Naive thymus-derived CD4-positive, alpha-beta T cell (primary cell): ENCODE results near the gene ARHGAP8. TPM values are rescaled to one million over a fixed set of nuclear protein-coding genes. Genes with fewer than 3 reads are reported as not detected.
"Not testable (repeated sequence)": the region's sequence is repeated elsewhere in the genome, so short reads cannot be mapped to it uniquely, and the experiment has no call there.

Experiments
- ATAC-seq: fragments of 150-1000 bp; cut with Tn5 transposase; 2 replicates; pipeline ENCODE4 v1.10.0; 2021; ENCODE audit warnings: mild to moderate bottlenecking, moderate library complexity
- CTCF ChIA-PET: fragments of 350-600 bp; sonication (Branson Sonifier 250); formaldehyde crosslinking; loops from one replicate; lab custom pipeline; 2021; ENCODE audit warnings: antibody characterized with exemption; lab: Charles Lee
- POLR2A ChIA-PET: fragments of 350-600 bp; sonication (Branson Sonifier 250); formaldehyde crosslinking; loops from one replicate; lab custom pipeline; 2021; ENCODE audit warnings: antibody characterized with exemption, inconsistent platforms; lab: Charles Lee
- DNase-seq, 9 donors: peaks; one replicate each; pipeline versions ENCODE4 v3.0.0 to v3.0.0-alpha.2; 2020 to 2022; ENCODE audit warnings: mixed read lengths in 1 of 9
- H3K27ac ChIP-seq: one replicate; pipeline ENCODE4 v1.7.0; 2013; ENCODE audit warnings: mild to moderate bottlenecking, low read depth, low read length, moderate library complexity
- H3K27me3 ChIP-seq, 2 donors: one replicate each; pipeline ENCODE4 v1.7.0; 2013; ENCODE audit warnings: low read length in 2 of 2, mild to moderate bottlenecking in 2 of 2, moderate library complexity in 2 of 2; ENCODE audit not compliant: control insufficient read depth in 2 of 2, insufficient read depth in 2 of 2
- H3K36me3 ChIP-seq, 3 experiments: 1 replicate in 2 of 3; 2 replicates in 1 of 3; pipeline ENCODE4 v1.7.0; 2013; ENCODE audit warnings: low read length in 3 of 3, mild to moderate bottlenecking in 3 of 3, moderate library complexity in 1 of 3; ENCODE audit not compliant: insufficient read depth in 3 of 3, control insufficient read depth in 2 of 3
- H3K4me1 ChIP-seq, 2 donors: one replicate each; pipeline ENCODE4 v1.7.0; 2013; ENCODE audit warnings: low read length in 2 of 2, mild to moderate bottlenecking in 2 of 2, moderate library complexity in 1 of 2; ENCODE audit not compliant: control insufficient read depth in 2 of 2, insufficient read depth in 2 of 2
- H3K4me3 ChIP-seq: 2 replicates; pipeline ENCODE4 v1.7.0; 2013; ENCODE audit warnings: mild to moderate bottlenecking, low read length
- H3K9me3 ChIP-seq, 3 experiments: 1 replicate in 2 of 3; 2 replicates in 1 of 3; pipeline ENCODE4 v1.7.0; 2013; ENCODE audit warnings: low read length in 3 of 3; ENCODE audit not compliant: control insufficient read depth in 2 of 3
- H3K27ac Mint-ChIP-seq, 9 donors: one replicate each; pipeline ENCODE4 v1.8.0; 2020 to 2022; ENCODE audit warnings: mixed read lengths in 9 of 9, mild to moderate bottlenecking in 8 of 9, moderate library complexity in 5 of 9, inconsistent platforms in 2 of 9
- H3K27me3 Mint-ChIP-seq, 5 donors: one replicate each; pipeline ENCODE4 v1.8.0; 2021 to 2022; ENCODE audit warnings: mixed read lengths in 5 of 5, mild to moderate bottlenecking in 1 of 5
- H3K36me3 Mint-ChIP-seq, 5 donors: one replicate each; pipeline ENCODE4 v1.8.0; 2020 to 2022; ENCODE audit warnings: mixed read lengths in 5 of 5, mild to moderate bottlenecking in 3 of 5, inconsistent platforms in 1 of 5
- H3K4me1 Mint-ChIP-seq, 7 donors: one replicate each; pipeline ENCODE4 v1.8.0; 2020 to 2022; ENCODE audit warnings: mixed read lengths in 7 of 7, mild to moderate bottlenecking in 3 of 7, inconsistent platforms in 1 of 7
- H3K4me3 Mint-ChIP-seq, 10 donors: one replicate each; pipeline ENCODE4 v1.8.0; 2020 to 2022; ENCODE audit warnings: mild to moderate bottlenecking in 10 of 10, mixed read lengths in 10 of 10, moderate library complexity in 6 of 10, inconsistent platforms in 2 of 10
- H3K9me3 Mint-ChIP-seq, 11 donors: one replicate each; pipeline ENCODE4 v1.8.0; 2020 to 2022; ENCODE audit warnings: mixed read lengths in 11 of 11, mild to moderate bottlenecking in 4 of 11, inconsistent platforms in 1 of 11, moderate library complexity in 1 of 11
- intact Hi-C, 2 donors: fragments of 100-400 bp; cut with micrococcal nuclease; formaldehyde crosslinking; loops; one replicate each; pipeline ENCODE4 v1.15.1; 2023
- polyA plus RNA-seq, 2 donors: library from polyadenylated mRNA; unstranded; fragments of 300-500 nt; fragmentation: Illumina TruSeq; gene quantifications; one replicate each; pipeline ENCODE4 v1.2.3, GENCODE V29; 2021
- total RNA-seq, 6 experiments: library from RNA in 5 of 6; stranded (reverse) in 5 of 6; gene quantifications; 1 replicate in 5 of 6; 2 replicates in 1 of 6; pipeline ENCODE4 v1.2.3 and lab custom pipeline; 2021 to 2026

ARHGAP8 gene
- total and polyA plus RNA-seq, 7 experiments from 2014 or later = 0.82 to 2.3 (median 1.5) TPM; not detected in 4

- no peak for ATAC-seq
- H3K9me3 ChIP-seq = no peaks in the 10 kb centered on the region
- CTCF ChIA-PET = interaction anchor here (0.5 to 1.3 kb wide), 2 partner anchors 38 to 56 kb away, joined by 6 to 7 read pairs; no protein-coding TSS in a partner anchor
- H3K36me3 Mint-ChIP-seq = peaks cover 0 to under 1% (median 0%) of the 10 kb centered on the region in 5 donors
- H3K4me3 ChIP-seq = no peak overlapping the region
- no peak overlapping the region for H3K27ac ChIP-seq
- H3K36me3 ChIP-seq = peaks cover 0 to under 1% (median 0%) of the 10 kb centered on the region in 3 experiments
- intact Hi-C loops = no loop called here
- H3K4me1 ChIP-seq = no peaks in the 10 kb centered on the region
- peaks cover 0 to 6% (median 0%) of the 10 kb centered on the region in 7 donors for H3K4me1 Mint-ChIP-seq
- DNase-seq = no peak
- H3K27me3 Mint-ChIP-seq = no peaks in the 10 kb centered on the region
- POLR2A ChIA-PET = no interaction called here
- peaks cover 0 to 4% (median 0%) of the 10 kb centered on the region in 11 donors for H3K9me3 Mint-ChIP-seq
- no peak overlapping the region for H3K27ac Mint-ChIP-seq
- no peak overlapping the region for H3K4me3 Mint-ChIP-seq
- no peaks in the 10 kb centered on the region for H3K27me3 ChIP-seq
Measured at GRCh38 chr22:44737406-44738346, 14.7 kb upstream of the ARHGAP8 start.

GRCh38 chr22:44738347-44738715 is 14.0 kb upstream of the ARHGAP8 start:
- CTCF ChIA-PET = interaction anchor here (0.5 kb wide), 1 partner anchor 306 kb away, joined by 5 read pairs; no protein-coding TSS in a partner anchor
- no peak for ATAC-seq
- Mint-ChIP-seq H3K9me3 (peaks cover 0 to 4% (median 0%) of the 10 kb centered on the region in 11 donors), H3K27ac (no peak overlapping the region), H3K4me1 (peaks cover 0 to 6% (median 0%) of the 10 kb centered on the region in 7 donors), H3K4me3 (no peak overlapping the region), H3K27me3 (no peaks in the 10 kb centered on the region), H3K36me3 (no peaks in the 10 kb centered on the region)
- DNase-seq = no peak
- Histone ChIP-seq H3K4me3 (no peak overlapping the region), H3K27me3 (no peaks in the 10 kb centered on the region), H3K27ac (no peak overlapping the region), H3K36me3 (no peaks in the 10 kb centered on the region), H3K9me3 (no peaks in the 10 kb centered on the region), H3K4me1 (no peaks in the 10 kb centered on the region)
- intact Hi-C loops = no loop called here
- POLR2A ChIA-PET = no interaction called here

- H3K4me3 ChIP-seq = no peak overlapping the region
- no peaks in the 10 kb centered on the region for H3K36me3 ChIP-seq
- Mint-ChIP-seq H3K4me3 (no peak overlapping the region), H3K36me3 (no peaks in the 10 kb centered on the region), H3K27me3 (no peaks in the 10 kb centered on the region), H3K9me3 (peaks cover 0 to 4% (median 0%) of the 10 kb centered on the region in 11 donors), H3K27ac (no peak overlapping the region), H3K4me1 (peaks cover 0 to 6% (median 0%) of the 10 kb centered on the region in 7 donors)
- no peak overlapping the region for H3K27ac ChIP-seq
- ATAC-seq (no peak), DNase-seq (no peak)
- intact Hi-C loops = no loop called here
- POLR2A ChIA-PET = no interaction called here
- H3K4me1 ChIP-seq = no peaks in the 10 kb centered on the region
- no peaks in the 10 kb centered on the region for H3K27me3 ChIP-seq
- H3K9me3 ChIP-seq = no peaks in the 10 kb centered on the region
- CTCF ChIA-PET = interaction anchor here (0.5 kb wide), 1 partner anchor 306 kb away, joined by 5 read pairs; no protein-coding TSS in a partner anchor
Measured at GRCh38 chr22:44739024-44739423, 13.4 kb upstream of the ARHGAP8 start.

- H3K4me3 ChIP-seq, H3K36me3 ChIP-seq, intact Hi-C loops, H3K9me3 Mint-ChIP-seq, H3K27ac ChIP-seq, H3K4me1 Mint-ChIP-seq, H3K4me3 Mint-ChIP-seq, ATAC-seq, DNase-seq, POLR2A ChIA-PET, H3K9me3 ChIP-seq, H3K27ac Mint-ChIP-seq, H3K36me3 Mint-ChIP-seq, H3K4me1 ChIP-seq, H3K27me3 Mint-ChIP-seq, H3K27me3 ChIP-seq: not testable (repeated sequence)
- CTCF ChIA-PET = interaction anchor here (0.9 kb wide), 1 partner anchor 9 kb away, joined by 3 read pairs; no protein-coding TSS in a partner anchor
Measured at GRCh38 chr22:44739666-44740065, 12.7 kb upstream of the ARHGAP8 start.

- CTCF ChIA-PET = interaction anchor here (0.9 kb wide), 1 partner anchor 10 kb away, joined by 3 read pairs; no protein-coding TSS in a partner anchor
- Mint-ChIP-seq H3K36me3 (no peaks in the 10 kb centered on the region), H3K9me3 (peaks cover 0 to 2% (median 0%) of the 10 kb centered on the region in 11 donors), H3K27me3 (no peaks in the 10 kb centered on the region), H3K4me1 (peaks cover 0 to 6% (median 0%) of the 10 kb centered on the region in 7 donors), H3K4me3 (no peak overlapping the region), H3K27ac (peak overlapping the region in 1 of 9 donors; percentile 66)
- intact Hi-C loops = no loop called here
- Histone ChIP-seq H3K27ac (no peak overlapping the region), H3K9me3 (no peaks in the 10 kb centered on the region), H3K4me3 (no peak overlapping the region), H3K27me3 (no peaks in the 10 kb centered on the region), H3K36me3 (no peaks in the 10 kb centered on the region), H3K4me1 (no peaks in the 10 kb centered on the region)
- ATAC-seq (no peak), DNase-seq (no peak)
- POLR2A ChIA-PET = no interaction called here
Measured at GRCh38 chr22:44740307-44740706, 12.1 kb upstream of the ARHGAP8 start.

- H3K4me1 Mint-ChIP-seq = no peaks in the 10 kb centered on the region
- H3K27ac Mint-ChIP-seq = no peak overlapping the region
- no peaks in the 10 kb centered on the region for H3K4me1 ChIP-seq
- ATAC-seq = no peak
- H3K27ac ChIP-seq = no peak overlapping the region
- no peaks in the 10 kb centered on the region for H3K36me3 ChIP-seq
- intact Hi-C loops = no loop called here
- ChIA-PET POLR2A (no interaction called here), CTCF (no interaction called here)
- H3K27me3 Mint-ChIP-seq = peaks cover 0 to 4% (median 2%) of the 10 kb centered on the region in 5 donors
- no peak overlapping the region for H3K4me3 ChIP-seq
- no peak for DNase-seq
- H3K4me3 Mint-ChIP-seq = no peak overlapping the region
- H3K27me3 ChIP-seq = no peaks in the 10 kb centered on the region
- H3K36me3 Mint-ChIP-seq = no peaks in the 10 kb centered on the region
- no peaks in the 10 kb centered on the region for H3K9me3 Mint-ChIP-seq
- H3K9me3 ChIP-seq = no peaks in the 10 kb centered on the region
Measured at GRCh38 chr22:44741929-44742328, 10.4 kb upstream of the ARHGAP8 start.
